NCI-H524 (cell line): ENCODE measurements around the gene FGGY.
"Not testable (repeated sequence)": the region's sequence is repeated elsewhere in the genome, so short reads cannot be mapped to it uniquely, and the experiment has no call there.

ENCODE experiments used
- DNase-seq, 2 experiments: peaks; one replicate each; lab custom pipeline; 2025; lab: John Stamatoyannopoulos, UW

The FGGY gene

DNA sequence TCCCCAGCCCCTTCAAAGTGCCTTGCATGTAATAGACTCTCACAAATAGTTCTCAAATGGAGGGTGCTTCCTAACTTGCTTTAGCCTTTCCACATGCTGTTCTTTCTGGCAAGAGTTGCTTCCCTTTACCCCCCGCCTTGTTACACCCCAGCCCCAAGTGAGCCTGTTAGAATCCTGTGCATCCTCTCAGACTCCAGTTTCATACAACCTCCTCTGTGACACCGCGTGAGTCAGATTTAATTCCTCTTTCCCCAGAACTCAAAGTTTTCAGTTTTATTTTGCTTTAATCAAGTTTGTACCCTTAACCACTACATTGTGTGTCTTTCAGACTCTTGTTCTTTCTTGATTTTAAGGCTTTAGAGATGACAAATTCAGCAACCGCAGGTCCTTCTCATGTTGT, 283.4 kb downstream of the FGGY start:
- no peak for DNase-seq

DNA sequence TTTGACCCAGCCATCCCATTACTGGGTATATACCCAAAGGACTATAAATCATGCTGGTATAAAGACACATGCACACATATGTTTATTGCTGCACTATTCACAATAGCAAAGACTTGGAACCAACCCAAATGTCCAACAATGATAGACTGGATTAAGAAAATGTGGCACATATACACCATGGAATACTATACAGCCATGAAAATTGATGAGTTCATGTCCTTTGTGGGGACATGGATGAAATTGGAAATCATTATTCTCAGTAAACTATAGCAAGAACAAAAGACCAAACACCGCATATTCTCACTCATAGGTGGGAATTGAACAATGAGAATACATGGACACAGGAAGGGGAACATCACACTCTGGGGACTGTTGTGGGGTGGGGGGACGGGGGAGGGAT, 295.5 kb downstream of the FGGY start:
- not testable (repeated sequence) for DNase-seq

DNA sequence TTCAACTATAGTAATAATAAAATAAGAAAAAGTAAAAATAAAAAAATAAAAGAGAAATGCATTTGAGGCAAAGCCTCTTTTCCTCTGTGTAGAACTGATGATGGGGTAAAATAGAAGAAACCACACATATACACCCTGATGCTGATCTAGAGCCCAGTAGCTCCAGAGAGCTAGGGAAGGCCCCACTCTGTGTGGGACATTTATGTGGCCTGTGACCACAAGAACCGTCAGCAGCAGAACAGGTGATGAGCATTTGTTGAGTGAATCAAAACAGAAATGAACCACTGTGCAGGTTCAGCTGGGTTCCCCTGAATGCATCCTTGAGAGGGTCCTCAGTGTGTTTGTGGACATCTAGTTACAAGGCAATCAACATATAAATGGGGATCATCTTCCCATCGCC, 296.0 kb downstream of the FGGY start:
- no peak for DNase-seq

DNA sequence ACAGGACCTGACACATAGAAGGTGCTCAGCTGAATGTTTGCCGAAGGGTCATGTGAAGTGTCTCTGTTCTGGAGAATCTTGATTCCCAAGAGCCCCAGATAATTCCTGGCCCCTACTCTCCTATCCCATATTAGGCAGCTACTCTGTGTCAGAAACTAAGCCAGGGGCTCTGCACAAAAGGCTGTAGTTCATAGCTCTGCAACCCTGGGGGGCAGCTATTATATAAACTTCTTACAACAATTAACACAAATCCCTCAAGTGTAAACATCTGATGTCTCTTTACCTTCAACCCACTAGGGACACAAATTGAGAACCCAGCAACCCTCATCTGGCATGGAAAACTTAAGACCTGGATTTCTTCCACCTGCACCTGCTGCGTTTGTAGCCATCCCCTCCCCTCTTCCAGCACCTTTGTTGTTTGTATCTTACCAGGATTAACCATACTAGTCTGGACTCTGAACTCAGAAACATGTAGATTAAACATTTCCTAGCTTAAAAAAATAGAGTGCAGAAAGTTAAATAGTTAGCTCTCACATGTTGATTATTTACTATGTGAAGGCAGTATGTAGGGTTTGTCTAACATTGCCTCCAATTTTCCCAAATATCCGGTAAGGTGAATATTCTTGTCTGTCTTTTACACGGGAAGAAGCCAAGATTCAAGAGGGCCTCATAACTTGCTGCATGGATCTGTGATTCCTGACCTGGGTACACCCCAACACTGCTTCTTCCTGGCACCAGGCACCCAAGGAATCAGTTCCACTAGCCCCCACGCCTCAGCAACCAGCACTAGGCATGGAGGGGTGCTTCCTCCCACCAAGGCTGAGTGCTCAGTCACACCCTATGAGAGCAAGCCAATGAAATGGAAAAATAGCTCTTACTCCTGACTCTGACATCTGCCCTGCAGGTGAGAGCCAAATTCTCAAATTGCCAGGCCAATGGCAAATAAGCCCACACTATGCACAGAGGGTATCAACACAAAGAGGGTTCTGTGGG, 297.2 kb downstream of the FGGY start:
- peak in 1 of 2 experiments; percentile 12 for DNase-seq

DNA sequence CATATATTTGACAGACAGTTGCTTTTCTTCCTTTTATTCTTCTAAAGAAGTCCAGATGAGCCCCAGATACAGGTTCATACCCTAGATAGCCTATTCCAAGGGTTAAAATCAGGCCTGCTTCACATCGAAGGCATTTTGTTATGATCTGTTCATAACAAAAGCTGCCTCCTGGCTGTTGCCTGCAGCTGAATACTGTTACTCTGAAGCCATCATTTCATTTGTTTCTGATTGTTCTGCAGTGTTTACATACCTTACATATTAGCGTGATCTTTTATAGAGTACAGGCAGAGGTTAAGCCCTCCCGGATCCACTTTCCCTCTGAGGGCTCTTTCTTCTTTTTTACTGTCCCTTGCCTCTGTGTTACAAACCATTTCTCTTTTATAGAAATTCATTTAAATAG, 298.9 kb downstream of the FGGY start:
- DNase-seq: no peak

DNA sequence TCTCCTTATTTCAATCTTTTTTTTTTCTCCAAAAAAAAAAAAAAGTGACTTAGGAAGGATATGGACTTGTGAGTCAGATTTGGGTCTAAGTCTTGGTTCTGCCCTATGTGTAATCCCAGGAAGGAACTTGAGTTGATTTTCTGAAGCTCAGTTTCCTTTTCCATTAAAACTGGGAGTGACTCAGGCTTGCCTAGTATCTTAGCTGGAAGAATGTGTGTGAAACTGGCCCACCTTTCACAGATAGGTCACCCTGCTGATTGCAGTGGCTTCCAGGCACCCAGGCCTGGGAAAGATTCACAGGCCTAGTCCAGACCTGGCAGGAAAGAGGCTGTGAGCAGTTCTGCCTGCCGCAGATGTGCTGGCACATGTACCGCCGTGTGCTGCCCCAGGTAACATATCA, 299.5 kb downstream of the FGGY start:
- DNase-seq: no peak

DNA sequence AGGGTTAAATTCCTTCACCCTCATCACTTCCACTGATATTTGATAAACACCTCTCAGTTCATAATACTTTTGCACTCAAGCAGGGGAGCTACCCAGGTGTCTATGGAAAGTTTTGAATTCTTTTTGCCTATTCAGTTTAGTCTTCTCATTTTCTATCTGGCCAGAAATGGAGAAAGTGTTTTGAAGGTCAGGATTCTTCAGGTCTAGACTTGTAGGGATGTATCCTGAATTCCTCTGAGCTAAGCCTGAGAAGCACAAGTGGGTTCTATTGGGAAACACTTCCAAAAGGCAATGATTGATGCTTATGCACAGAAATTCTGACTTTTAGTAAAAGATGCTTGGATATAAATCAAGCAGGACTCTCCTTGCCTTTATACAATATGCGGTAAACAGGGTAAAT, 300.1 kb downstream of the FGGY start:
- DNase-seq: no peak

DNA sequence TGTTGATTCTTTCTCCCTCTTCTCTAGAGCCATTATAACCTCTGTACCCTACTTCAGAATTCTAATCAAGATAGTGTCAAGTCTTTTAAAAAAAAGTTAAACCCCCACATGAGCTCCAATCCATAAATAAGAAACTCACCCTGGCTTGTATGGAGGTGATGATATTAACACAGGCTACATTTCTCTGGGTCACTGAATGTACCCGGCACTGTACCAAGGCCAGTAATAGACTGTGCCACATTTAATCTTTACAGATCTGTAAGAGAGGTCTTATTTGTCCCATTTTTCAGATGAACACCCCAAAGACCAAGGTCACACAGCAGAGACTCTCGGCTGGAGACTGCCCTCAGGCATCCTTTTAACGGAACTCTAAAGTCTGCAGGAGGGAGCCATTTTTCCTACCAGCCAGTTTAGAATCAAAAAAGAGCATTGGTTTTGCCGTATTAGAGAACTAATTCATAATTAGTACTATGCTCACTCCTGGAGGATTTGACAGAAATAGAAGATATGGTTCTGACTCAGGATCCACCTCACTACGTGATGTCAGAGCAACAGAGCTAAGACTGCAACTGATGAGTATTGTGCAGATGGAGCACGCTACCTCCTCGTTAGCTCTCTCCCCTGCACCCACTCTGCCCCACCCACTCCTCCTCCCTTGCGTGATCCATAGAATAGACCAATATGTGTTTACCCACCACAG, 300.7 kb downstream of the FGGY start:
- no peak for DNase-seq

DNA sequence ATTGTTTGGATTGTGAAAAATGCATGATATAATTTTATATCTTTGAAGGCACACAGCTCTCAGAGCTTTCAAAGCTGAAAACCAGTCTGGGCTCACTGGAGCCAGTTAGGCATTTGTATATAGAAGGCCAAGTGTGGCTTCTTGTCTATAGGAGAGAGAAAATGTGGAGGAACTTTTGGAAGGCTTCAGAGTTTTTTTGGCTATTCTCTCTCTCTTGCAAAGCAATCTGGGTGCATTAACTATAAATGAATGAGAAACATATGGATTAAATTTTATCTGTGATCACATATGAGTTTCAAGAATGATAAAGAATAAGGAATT, 301.2 kb downstream of the FGGY start:
- DNase-seq: no peak

DNA sequence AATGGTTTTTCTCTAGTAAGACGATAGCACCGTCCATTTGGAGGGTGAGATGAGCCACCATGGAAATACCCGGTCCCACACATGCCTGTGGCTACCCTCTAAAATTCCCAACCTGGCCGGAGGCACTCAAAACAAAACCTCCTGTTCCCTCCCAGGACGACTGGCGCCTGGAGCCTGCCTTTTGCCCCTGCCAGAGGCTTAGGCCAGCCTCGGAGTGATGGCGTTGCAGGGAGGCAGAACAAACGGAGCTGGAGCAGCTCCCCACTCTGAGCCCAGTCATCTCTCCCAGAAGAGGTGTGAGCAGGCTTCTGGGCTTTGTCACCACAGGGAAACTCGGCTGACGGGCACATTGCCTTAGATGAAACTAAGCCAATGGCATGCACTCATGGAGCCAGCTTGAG, 304.1 kb downstream of the FGGY start:
- no peak for DNase-seq

DNA sequence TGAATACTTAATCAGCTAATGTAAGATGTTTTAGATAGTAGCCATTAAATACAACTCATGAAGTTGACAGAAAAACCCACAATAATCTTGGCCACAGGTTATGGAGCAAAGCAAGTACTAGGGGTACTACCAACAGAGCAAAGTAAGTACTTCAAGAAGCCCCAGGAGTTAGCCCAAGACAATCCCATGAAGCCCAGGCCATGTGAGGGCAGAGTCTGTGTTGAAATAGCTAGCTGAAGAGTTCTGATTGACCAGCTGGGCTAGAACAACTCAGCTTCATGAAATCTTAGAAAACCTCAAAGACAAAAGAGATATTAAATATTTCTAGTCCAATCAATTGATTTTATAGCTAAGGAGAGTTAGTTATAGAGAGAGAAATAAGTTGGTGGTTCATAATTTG, 304.9 kb downstream of the FGGY start:
- no peak for DNase-seq

DNA sequence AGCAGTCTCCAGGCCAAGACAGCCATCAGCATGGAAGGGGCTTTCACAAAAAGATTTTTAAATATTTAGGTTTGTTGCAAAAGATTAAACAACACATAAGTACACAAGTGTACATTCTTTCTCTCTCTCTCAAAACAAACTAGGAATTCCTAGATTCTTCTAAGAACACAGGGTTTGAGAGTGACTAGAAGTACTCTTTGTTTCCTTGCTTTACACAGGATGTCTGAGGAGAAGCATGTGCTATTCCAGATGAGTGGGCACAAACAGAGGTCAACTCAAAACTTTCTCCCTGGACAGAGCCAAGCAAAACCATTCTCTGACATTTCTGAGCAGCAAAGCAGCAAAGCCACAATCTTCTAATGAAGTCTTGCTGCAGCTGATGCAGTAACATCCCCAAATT, 307.3 kb downstream of the FGGY start:
- DNase-seq: no peak

DNA sequence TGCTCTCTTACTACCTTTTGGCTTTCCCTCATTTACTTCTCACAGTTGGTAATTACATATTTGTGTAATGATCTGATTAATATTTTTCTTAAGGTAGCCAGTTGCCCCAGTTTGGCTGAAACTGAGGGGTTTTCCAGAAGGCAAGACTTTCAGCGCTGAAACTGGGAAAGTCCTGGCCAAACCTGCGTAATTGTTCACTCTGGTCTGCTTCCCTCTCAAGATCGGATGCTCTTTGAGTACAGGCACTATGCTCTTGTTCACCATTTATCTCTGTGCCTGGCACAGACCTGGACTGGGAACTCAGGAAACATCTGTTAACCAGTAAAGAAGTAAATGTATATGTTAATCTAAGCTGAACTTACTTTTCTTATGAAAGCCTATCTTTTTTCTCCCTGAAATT, 308.3 kb downstream of the FGGY start:
- DNase-seq: no peak

DNA sequence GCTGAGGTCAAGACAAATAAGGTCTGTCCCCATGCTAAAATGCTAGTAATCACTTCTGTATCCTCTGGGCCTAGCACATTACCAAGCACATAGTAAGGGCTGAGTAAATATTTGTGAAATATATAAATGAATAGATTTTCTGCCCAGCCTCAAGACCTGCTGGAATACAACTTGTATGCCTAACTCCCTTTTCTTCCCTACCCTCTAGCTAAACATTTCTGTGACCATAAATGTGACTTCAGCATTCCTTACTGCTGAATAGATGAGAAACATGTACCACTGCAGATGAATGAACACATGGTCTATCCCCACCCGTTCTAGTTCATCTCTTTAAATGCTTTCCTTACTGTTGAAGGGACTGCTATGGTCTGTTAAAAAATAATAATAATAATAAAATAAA, 308.9 kb downstream of the FGGY start:
- no peak for DNase-seq

DNA sequence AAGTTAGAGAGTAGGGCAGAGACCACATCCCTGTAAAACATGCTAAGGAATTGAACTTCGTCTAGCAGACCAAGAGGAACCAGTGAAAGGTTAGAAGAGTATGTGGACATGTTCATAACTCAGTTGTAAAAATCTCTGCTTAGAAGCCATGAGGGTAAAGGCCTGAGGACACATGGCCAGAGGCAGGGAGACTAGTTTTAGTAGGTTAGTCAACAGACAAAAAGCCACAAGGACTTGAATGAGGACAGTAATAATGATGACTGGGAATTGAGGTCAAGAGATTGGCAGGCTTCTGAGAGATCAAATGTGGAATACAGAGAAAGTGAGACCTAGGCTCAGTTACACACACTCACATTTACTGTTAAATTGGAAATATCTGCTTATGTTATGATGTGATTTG, 312.4 kb downstream of the FGGY start:
- no peak for DNase-seq

DNA sequence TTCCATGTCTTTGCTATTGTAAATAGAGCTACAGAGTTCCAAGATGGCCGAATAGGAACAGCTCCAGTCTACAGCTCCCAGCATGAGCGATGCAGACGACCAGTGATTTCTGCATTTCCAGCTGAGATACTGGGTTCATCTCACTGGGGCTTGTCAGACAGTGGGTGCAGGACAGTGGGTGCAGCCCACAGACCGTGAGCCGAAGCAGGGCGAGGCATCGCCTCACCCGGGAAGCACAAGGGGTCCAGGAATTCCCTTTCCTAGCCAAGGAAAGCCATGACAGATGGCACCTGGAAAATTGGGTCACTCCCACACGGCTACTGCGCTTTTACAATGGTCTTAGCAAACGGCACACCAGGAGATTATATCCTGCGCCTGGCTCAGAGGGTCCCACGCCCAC, 313.6 kb downstream of the FGGY start:
- not testable (repeated sequence) for DNase-seq

DNA sequence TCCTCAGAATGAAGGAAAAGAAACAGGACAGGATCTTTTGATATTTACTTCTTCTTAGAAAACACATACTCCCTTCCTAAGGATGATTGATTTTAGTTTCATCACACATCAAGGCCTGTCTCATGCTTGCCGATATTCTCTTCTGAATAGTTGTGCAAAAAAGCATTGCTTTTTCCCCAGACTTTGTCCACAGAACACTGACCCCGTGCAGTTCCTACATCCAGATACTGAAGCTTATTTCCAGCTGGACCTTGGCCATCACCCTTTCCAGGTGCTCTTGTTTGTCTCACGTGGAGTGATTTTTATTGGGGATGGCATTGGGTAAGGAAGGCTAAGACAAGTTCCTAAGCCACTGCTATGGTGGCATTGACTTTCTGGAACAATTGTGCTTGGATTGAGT, 320.5 kb downstream of the FGGY start:
- no peak for DNase-seq

DNA sequence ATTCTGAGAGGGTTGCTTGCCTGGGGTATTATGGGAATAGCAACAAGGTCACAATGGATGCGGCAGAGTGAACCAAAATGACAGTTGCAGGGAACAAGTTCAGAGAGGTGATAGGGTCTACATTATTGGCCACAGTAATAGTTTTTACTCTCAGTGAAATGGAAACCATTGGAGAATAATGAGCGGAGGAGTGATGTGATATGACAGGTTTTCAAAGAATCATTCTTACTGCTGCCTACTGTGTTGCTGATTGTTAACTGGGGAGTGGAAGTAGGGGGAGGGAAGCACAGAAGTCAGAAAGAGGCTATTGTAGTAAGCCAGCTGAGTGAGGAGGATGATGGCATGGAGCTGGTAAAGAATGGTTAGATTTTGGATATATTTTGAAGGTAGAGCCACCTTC, 322.7 kb downstream of the FGGY start:
- no peak for DNase-seq

DNA sequence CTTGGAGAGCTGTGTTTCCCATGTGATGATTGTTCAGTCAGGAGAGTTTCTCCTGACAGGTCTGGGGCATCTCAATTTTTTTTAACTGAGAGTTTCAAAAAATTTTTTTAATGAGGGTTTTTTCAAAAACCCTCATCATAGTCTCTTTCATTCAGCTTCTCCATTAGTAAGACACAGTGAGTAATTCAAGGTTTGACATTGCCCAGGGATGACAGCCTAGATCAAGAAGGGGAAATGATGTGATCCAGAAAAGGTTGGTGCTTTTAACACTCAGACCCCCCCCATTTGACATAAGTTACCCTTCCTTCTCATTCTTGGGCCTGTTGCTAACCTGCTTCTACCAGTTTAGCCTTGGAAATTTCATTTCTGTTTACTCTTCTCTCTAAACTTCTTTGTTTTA, 328.5 kb downstream of the FGGY start:
- no peak for DNase-seq

DNA sequence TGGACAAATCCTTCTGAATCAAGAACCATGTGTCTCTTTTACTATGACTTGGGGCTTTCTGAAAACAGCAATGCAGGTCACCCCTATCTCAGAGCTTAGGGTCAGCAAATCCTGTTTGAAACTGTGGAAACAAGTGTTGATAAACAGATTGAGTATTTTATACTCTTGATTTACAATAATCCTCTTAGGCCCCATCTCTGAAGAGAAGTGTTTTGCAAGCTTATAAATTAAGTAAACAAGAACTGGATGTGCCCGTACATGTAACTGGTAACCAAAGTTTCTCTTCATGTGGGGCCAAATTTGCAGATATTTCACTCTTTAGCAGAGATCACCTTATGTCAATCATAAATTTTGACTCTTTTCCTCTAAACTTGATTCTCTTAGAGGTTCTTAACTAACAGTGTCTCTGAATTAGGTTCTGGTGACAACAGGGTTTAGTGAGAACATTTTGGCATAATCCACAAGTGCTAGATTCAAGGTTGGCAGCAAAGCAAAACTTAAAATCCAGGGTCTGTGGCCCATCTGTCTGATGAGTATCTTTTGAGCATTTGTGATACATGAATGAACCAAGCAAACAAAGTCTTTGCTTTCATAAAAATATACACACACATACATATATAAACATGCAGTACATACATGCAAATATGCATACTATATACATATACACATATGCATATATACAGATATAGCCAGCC, 334.8 kb downstream of the FGGY start:
- DNase-seq: no peak

DNA sequence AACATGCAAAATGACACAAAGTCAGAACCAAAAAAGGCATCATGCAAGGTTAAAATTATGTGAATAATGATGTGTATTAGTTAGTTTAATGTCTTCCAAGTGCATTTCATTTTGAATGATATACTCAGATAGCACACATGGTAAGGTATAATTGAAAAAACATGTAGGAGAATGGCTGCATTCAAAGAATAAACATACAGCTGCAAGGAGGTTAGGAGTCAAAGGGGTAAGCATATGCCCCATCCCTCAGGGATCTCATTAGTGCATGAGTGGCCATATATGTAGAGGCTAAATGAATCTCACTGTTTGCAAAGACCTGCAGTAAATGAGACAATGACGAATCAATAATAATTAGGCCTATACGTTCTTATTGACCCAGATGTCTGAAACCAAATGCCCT, 338.2 kb downstream of the FGGY start:
- peak in 1 of 2 experiments; percentile 14 for DNase-seq

DNA sequence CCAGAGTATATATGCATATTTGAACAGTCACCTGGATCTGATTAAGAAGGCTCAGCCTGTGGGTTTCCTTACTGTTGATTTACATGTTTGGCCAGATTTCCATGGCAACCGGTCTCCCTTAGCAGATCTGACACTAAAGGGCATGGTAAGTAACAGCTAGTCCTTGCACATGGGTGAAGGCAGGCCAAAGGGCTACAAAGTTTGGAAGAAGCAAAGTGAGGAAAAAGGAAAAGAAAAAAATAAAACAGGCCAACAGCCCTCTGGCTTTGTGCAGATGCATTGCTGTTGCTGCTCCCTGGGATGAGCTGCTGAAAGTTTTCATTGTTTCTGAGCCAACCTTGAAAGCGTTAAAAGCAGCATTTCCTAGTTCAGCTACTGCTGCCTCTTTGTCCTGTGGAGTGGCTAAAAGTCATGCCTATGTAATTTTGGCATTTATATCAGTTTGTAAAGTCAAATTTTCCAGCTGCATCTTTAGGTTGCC, 341.4 kb downstream of the FGGY start:
- no peak for DNase-seq

DNA sequence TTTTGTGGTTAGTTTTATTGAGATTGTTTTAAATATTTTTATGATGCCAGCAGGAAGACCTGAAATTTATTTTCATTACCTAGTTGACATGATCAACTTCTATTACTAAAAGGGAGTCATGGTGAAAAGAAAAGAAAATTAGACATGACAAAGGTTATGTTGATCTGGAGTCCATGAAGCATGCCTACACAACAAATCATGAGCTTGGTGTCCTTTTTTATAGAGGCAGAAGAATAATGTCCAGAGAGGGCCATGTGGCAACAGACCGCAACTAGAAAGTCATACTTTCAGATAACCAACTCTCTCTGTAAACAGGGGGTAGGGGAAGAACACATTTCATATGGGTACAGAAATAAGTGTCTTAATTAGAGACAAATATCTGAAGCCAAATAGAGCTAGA, 342.4 kb downstream of the FGGY start:
- no peak for DNase-seq
